Coronary artery (tissue), 2 donors: ENCODE results near the gene DUSP1.

Experiments
- DNase-seq: peaks from one replicate; pipeline ENCODE4 v3.0.0-alpha.2; 2017; ENCODE audit warnings: low spot score
- H3K27ac ChIP-seq, 2 donors: fragments of 200-600 bp; sonication (generic); one replicate each; pipeline ENCODE4 v1.5.1; 2016 to 2019
- H3K4me3 ChIP-seq: fragments of 200-600 bp; sonication (generic); 2 replicates; pipeline ENCODE4 v1.5.1; 2016; ENCODE audit warnings: mild to moderate bottlenecking, moderate library complexity
- CTCF ChIP-seq: fragments of 200-600 bp; sonication (generic); IDR thresholded peaks from one replicate; pipeline ENCODE4 v1.5.1; 2019; ENCODE audit warnings: antibody characterized with exemption

The DUSP1 gene

GRCh38 chr5:172758077-172758833, 12.7 kb downstream of the DUSP1 start:
- H3K27ac ChIP-seq, result peak overlapping the region in 1 of 2 donors; percentile 52
- TF ChIP-seq CTCF, result no peak

GRCh38 chr5:172757394-172758010, 13.5 kb downstream of the DUSP1 start:
- no peak for TF ChIP-seq CTCF
- no peak for DNase-seq
- Histone ChIP-seq H3K4me3 (no peak overlapping the region), H3K27ac (peak overlapping the region in 1 of 2 donors; percentile 52)

More at GRCh38 chr5:172758077-172758833, 12.7 kb downstream of the DUSP1 start:
- no peak overlapping the region for H3K4me3 ChIP-seq
- no peak for DNase-seq

GRCh38 chr5:172756764-172757393, 14.1 kb downstream of the DUSP1 start:
- TF ChIP-seq CTCF, result no peak

GRCh38 chr5:172754596-172755356, 16.2 kb downstream of the DUSP1 start:
- no peak for TF ChIP-seq CTCF
- Histone ChIP-seq H3K4me3 (no peak overlapping the region), H3K27ac (no peak overlapping the region)
- no peak for DNase-seq

More at GRCh38 chr5:172756764-172757393, 14.1 kb downstream of the DUSP1 start:
- Histone ChIP-seq H3K4me3 (no peak overlapping the region), H3K27ac (no peak overlapping the region)
- no peak for DNase-seq

- Histone ChIP-seq H3K4me3 (no peak overlapping the region), H3K27ac (no peak overlapping the region)
- no peak for TF ChIP-seq CTCF
- DNase-seq, result no peak
Observed at GRCh38 chr5:172753101-172753500, 17.9 kb downstream of the DUSP1 start.

- peak overlapping the region; percentile 46 to 51 for H3K27ac ChIP-seq
- no peak for TF ChIP-seq CTCF
- DNase-seq, result no peak
Observed at GRCh38 chr5:172751761-172752510, 19.1 kb downstream of the DUSP1 start.

More at GRCh38 chr5:172751761-172752510, 19.1 kb downstream of the DUSP1 start:
- H3K4me3 ChIP-seq, result no peak overlapping the region
